Body of pancreas (tissue), 4 donors: ENCODE data around the gene ESRRG.

Experiments used
- CTCF ChIP-seq, 7 experiments: fragments of 450-650 bp in 4 of 7; fragments of 200-600 bp in 3 of 7; sonication (generic) in 3 of 7; IDR thresholded peaks; one replicate each; pipeline ENCODE4 v1.5.1; 2016 to 2019; ENCODE audit warnings: antibody characterized with exemption in 7 of 7
- POLR2A ChIP-seq, 3 donors: fragments of 450-650 bp; IDR thresholded peaks; one replicate each; pipeline ENCODE4 v1.6.1; 2016; ENCODE audit warnings: antibody characterized with exemption in 3 of 3, mild to moderate bottlenecking in 2 of 3

- TF ChIP-seq CTCF (IDR thresholded peaks at IDR 0.05) (no peak), POLR2A (IDR thresholded peaks at IDR 0.05) (no peak)
These were observed 126.9 kb downstream of the ESRRG start for GRCh38 chr1:216596281-216596862.
